BE2C (cell line): ENCODE results near the gene CALML5.

Experiments
- DNase-seq: peaks from one replicate; pipeline ENCODE4 v3.0.0-alpha.2; 2020
- H3K27me3 ChIP-seq: fragments of 250-450 bp; sonication (Bioruptor Pico); 2 replicates; pipeline ENCODE4 v1.5.1; 2020; ENCODE audit warnings: mild to moderate bottlenecking
- H3K36me3 ChIP-seq: fragments of 250-450 bp; sonication (Bioruptor Pico); 2 replicates; pipeline ENCODE4 v1.5.1; 2020; ENCODE audit warnings: mild to moderate bottlenecking
- H3K4me1 ChIP-seq: fragments of 250-450 bp; sonication (Bioruptor Pico); 2 replicates; pipeline ENCODE4 v1.5.1; 2020
- H3K4me3 ChIP-seq: 2 replicates; pipeline ENCODE4 v1.5.1; 2011; ENCODE audit warnings: low read depth, low read length
- H3K9me3 ChIP-seq: fragments of 250-450 bp; sonication (Bioruptor Pico); 2 replicates; pipeline ENCODE4 v1.5.1; 2020
- CTCF ChIP-seq: IDR thresholded peaks from 2 replicates; pipeline ENCODE4 v1.5.1; 2012; ENCODE audit warnings: mild to moderate bottlenecking, low read depth, low read length

Gene CALML5

GRCh38 chr10:5461203-5461588 is 38.2 kb downstream of the CALML5 start:
- Histone ChIP-seq H3K9me3 (no peaks in the 10 kb centered on the region), H3K4me3 (no peak overlapping the region), H3K27me3 (no peaks in the 10 kb centered on the region), H3K4me1 (0 out of 2 replicates have a peak, but pooled peaks cover 2% of the 10 kb centered on the region), H3K36me3 (peaks cover 21% of the 10 kb centered on the region)
- TF ChIP-seq CTCF, result no peak
- DNase-seq, result no peak

- DNase-seq, result no peak
- H3K4me1 ChIP-seq, result 0 out of 2 replicates have a peak, but pooled peaks cover 2% of the 10 kb centered on the region
- H3K36me3 ChIP-seq, result peaks cover 27% of the 10 kb centered on the region
- no peaks in the 10 kb centered on the region for H3K9me3 ChIP-seq
- H3K4me3 ChIP-seq, result no peak overlapping the region
- no peaks in the 10 kb centered on the region for H3K27me3 ChIP-seq
- TF ChIP-seq CTCF, result no peak
These were observed 38.7 kb downstream of the CALML5 start for GRCh38 chr10:5460468-5461202.

DNA sequence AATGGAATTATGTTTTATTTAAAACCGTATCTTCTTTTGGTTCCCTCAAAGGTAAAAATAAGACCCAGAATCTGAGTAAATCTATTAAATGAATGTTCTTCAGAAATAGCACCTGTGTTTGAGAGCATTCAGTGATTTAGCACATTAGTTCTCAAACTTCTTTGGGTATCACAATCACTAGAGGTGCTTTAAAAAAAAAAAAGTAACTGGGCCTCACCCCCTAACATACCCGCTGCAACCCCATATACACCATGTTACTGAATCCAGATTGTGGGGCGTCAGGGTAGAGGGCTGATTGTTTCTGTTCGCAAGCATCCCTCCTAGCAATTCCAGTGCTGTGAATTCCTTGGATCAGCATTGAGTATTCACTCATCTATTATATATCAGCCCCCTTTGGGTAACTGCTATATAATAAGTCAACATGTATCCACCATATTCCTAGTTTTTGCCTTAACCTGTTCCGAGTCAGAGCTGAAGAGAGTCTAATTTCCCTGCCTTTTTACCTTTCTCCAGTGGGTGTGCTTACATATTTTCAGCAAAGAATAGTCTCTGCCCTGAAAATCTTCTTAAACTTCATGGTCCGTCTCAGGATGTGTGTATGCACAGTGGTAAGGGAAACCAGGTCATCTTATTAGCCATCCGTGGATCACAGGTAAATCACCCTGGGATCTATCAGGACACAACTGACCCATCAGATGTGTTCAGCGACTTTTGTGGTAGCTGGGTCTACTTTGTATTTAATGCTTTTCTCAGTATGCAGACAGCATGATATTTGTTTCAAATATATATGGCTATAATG is 40.2 kb downstream of the CALML5 start:
- Histone ChIP-seq H3K9me3 (no peaks in the 10 kb centered on the region), H3K27me3 (no peaks in the 10 kb centered on the region), H3K4me1 (0 out of 2 replicates have a peak, but pooled peaks cover 2% of the 10 kb centered on the region), H3K36me3 (peaks cover 42% of the 10 kb centered on the region), H3K4me3 (no peak overlapping the region)
- TF ChIP-seq CTCF, result no peak
- no peak for DNase-seq

DNA sequence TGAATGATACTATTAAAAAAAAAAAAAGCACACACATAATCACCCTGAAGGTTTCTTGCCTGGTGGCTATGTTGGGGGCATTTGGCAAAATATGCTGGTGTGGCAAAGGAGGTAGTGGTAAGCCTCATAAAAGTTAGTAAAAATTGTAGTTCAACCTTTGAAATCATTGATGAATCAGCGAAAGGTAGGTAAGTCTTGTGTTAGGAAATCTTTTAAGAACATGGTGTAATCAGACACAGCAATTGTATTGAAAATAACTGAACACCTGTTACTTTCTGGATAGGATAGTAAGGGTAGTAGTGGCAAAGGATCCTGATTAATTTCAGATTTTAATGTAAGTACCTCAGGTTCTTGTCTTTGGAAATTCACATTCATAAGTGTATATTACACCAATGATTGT is 40.9 kb downstream of the CALML5 start:
- DNase-seq, result no peak
- no peak for TF ChIP-seq CTCF
- no peaks in the 10 kb centered on the region for H3K9me3 ChIP-seq
- H3K36me3 ChIP-seq, result peaks cover 49% of the 10 kb centered on the region
- 0 out of 2 replicates have a peak, but pooled peaks cover 2% of the 10 kb centered on the region for H3K4me1 ChIP-seq
- H3K4me3 ChIP-seq, result no peak overlapping the region
- no peaks in the 10 kb centered on the region for H3K27me3 ChIP-seq

- H3K36me3 ChIP-seq, result peaks cover 56% of the 10 kb centered on the region
- DNase-seq, result no peak
- TF ChIP-seq CTCF, result no peak
These were observed 41.6 kb downstream of the CALML5 start for GRCh38 chr10:5457741-5458140.

GRCh38 chr10:5456563-5456962 is 42.8 kb downstream of the CALML5 start:
- TF ChIP-seq CTCF, result no peak
- no peaks in the 10 kb centered on the region for H3K27me3 ChIP-seq
- H3K36me3 ChIP-seq, result peaks cover 61% of the 10 kb centered on the region
- no peak for DNase-seq
- no peaks in the 10 kb centered on the region for H3K9me3 ChIP-seq
- H3K4me3 ChIP-seq, result no peak overlapping the region
- 0 out of 2 replicates have a peak, but pooled peaks cover 2% of the 10 kb centered on the region for H3K4me1 ChIP-seq

More at GRCh38 chr10:5457741-5458140, 41.6 kb downstream of the CALML5 start:
- H3K4me1 ChIP-seq, result 0 out of 2 replicates have a peak, but pooled peaks cover 2% of the 10 kb centered on the region
- H3K9me3 ChIP-seq, result no peaks in the 10 kb centered on the region
- no peaks in the 10 kb centered on the region for H3K27me3 ChIP-seq
- H3K4me3 ChIP-seq, result no peak overlapping the region
